Sigmoid colon (tissue), 7 donors: ENCODE data around the gene SLA2. TPM values are rescaled to one million over a fixed set of nuclear protein-coding genes. Genes with fewer than 3 reads are reported as not detected.
"Not testable (repeated sequence)": the region's sequence is repeated elsewhere in the genome, so short reads cannot be mapped to it uniquely, and the experiment has no call there.

Source experiments
- DNase-seq: peaks from one replicate; pipeline ENCODE4 v3.0.0-alpha.2; 2019
- H3K27ac ChIP-seq, 4 donors: fragments of 200-600 bp; sonication (generic); one replicate each; pipeline ENCODE4 v1.5.1; 2016 to 2019; ENCODE audit warnings: mild to moderate bottlenecking in 1 of 4
- H3K27me3 ChIP-seq, 3 donors: fragments of 200-600 bp; sonication (generic); one replicate each; pipeline ENCODE4 v1.5.1; 2019; ENCODE audit warnings: mild to moderate bottlenecking in 1 of 3
- H3K36me3 ChIP-seq, 4 donors: fragments of 200-600 bp; sonication (generic); one replicate each; pipeline ENCODE4 v1.5.1; 2016 to 2019
- H3K4me1 ChIP-seq, 4 donors: fragments of 200-600 bp; sonication (generic); one replicate each; pipeline ENCODE4 v1.5.1; 2017 to 2019
- H3K4me3 ChIP-seq, 4 donors: fragments of 200-600 bp; sonication (generic); one replicate each; pipeline ENCODE4 v1.5.1; 2017 to 2019; ENCODE audit warnings: mild to moderate bottlenecking in 2 of 4, moderate library complexity in 1 of 4
- H3K9me3 ChIP-seq, 4 donors: fragments of 200-600 bp in 3 of 4; sonication (generic) in 3 of 4; one replicate each; pipeline versions ENCODE4 v1.5.1 to v1.6.1; 2013 to 2019
- EP300 ChIP-seq, 4 donors: sonication (generic); formaldehyde crosslinking; IDR thresholded peaks; one replicate each; pipeline ENCODE4 v1.6.1; 2017; ENCODE audit warnings: antibody characterized with exemption in 4 of 4
- POLR2A ChIP-seq, 2 donors: fragments of 450-650 bp; IDR thresholded peaks; one replicate each; pipeline ENCODE4 v1.6.1; 2016; ENCODE audit warnings: antibody characterized with exemption in 2 of 2, mild to moderate bottlenecking in 2 of 2, moderate library complexity in 2 of 2
- POLR2AphosphoS5 ChIP-seq, 4 donors: sonication (generic); formaldehyde crosslinking; IDR thresholded peaks; one replicate each; pipeline ENCODE4 v1.6.1; 2017; ENCODE audit warnings: antibody characterized with exemption in 4 of 4
- WGBS, 2 donors: extraction: QIAGEN DNeasy Blood & Tissue Kit; methylation state at CpG; one replicate each; pipeline ENCODE4 v1.1.7; 2013; 5-methylcytosine and 5-hydroxymethylcytosine counted together
- intact Hi-C: fragments of 100-400 bp; cut with DNase I; formaldehyde crosslinking; loops from one replicate; pipeline ENCODE4 v1.15.1; 2023
- polyA plus RNA-seq, 3 donors: library from polyadenylated mRNA; stranded (reverse); fragments of 200-250 nt; gene quantifications; one replicate each; pipeline ENCODE4 v1.2.3, GENCODE V29; 2013
- total RNA-seq, 4 donors: library from RNA; depleted of rRNA; stranded (reverse); fragments of >200 nt; gene quantifications; one replicate each; pipeline ENCODE4 v1.1.0, GENCODE V29; 2016
- TF ChIP-seq, protein P1 (sequence below), 4 experiments: fragments of 450-650 bp in 3 of 4; fragments of 200-600 bp in 1 of 4; IDR thresholded peaks; one replicate each; pipeline ENCODE4 v1.5.1; 2016 to 2019; ENCODE audit warnings: antibody characterized with exemption in 4 of 4, mild to moderate bottlenecking in 3 of 4, moderate library complexity in 2 of 4
- donor health status: healthy with polysubstance abuse.
- donor health status: Bipolar disorder and iron deficiency.
- donor health status: healthy.

The SLA2 gene
- total and polyA plus RNA-seq, 7 donors = 0.46 to 3.4 (median 0.55) TPM; not detected in 3

DNA sequence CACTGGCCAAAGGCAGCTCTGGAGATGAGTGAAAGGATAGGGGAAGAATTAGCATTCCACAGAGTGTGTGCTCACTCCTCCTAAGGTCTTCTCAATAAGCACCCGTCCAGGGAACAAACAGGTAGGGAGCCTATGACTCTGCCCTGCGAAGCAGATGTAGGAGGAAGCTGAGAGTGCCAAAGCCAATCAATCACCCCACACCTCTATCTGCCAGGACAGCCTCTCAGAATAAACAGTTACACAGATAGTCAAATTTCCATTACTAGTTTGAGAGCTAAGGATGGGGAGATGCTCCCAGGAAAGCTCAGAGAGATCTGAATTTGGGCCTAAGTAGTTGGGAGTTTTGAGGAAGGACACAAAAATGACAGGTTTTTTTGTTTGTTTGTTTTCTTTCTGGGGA, 40.5 kb upstream of the SLA2 start:
- no peak for TF ChIP-seq EP300 (IDR thresholded peaks at IDR 0.05)
- H3K27ac ChIP-seq = no peak overlapping the region
- 90 to 95% methylated on average over 2 of the region's 2 CpGs for whole genome bisulfite sequencing, 2 donors
- peaks cover 4 to 66% (median 11%) of the 10 kb centered on the region in 4 donors for H3K36me3 ChIP-seq
- H3K27me3 ChIP-seq = no peaks in the 10 kb centered on the region
- no peak overlapping the region for H3K4me3 ChIP-seq
- no peak for DNase-seq
- no peaks in the 10 kb centered on the region for H3K9me3 ChIP-seq
- intact Hi-C loops = no loop called here
- H3K4me1 ChIP-seq = no peaks in the 10 kb centered on the region

DNA sequence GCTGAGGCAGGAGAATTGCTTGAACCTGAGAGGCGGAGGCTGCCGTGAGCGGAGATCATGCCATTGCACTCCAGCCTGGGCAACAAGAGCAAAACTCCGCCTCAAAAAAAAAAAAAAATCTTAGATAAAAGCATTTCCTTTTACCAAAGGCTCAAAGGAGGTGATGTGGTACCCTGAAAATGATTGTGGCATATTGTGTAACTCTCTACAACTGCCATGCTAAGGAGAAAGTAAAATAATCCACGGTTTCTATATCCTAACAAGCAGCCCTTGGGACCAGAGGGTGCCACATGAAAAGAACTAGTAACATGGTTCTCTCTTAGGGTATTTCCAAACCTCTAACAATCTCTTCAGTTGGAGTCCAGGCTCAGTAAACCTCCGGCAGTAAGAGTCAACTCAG, 38.8 kb upstream of the SLA2 start:
- Histone ChIP-seq H3K4me3 (no peak overlapping the region), H3K36me3 (peaks cover 4 to 83% (median 16%) of the 10 kb centered on the region in 4 donors), H3K9me3 (no peaks in the 10 kb centered on the region), H3K27me3 (no peaks in the 10 kb centered on the region), H3K4me1 (no peaks in the 10 kb centered on the region), H3K27ac (no peak overlapping the region)
- intact Hi-C loops = no loop called here
- no peak for TF ChIP-seq POLR2A (IDR thresholded peaks at IDR 0.05)
- TF ChIP-seq, protein P1, sequence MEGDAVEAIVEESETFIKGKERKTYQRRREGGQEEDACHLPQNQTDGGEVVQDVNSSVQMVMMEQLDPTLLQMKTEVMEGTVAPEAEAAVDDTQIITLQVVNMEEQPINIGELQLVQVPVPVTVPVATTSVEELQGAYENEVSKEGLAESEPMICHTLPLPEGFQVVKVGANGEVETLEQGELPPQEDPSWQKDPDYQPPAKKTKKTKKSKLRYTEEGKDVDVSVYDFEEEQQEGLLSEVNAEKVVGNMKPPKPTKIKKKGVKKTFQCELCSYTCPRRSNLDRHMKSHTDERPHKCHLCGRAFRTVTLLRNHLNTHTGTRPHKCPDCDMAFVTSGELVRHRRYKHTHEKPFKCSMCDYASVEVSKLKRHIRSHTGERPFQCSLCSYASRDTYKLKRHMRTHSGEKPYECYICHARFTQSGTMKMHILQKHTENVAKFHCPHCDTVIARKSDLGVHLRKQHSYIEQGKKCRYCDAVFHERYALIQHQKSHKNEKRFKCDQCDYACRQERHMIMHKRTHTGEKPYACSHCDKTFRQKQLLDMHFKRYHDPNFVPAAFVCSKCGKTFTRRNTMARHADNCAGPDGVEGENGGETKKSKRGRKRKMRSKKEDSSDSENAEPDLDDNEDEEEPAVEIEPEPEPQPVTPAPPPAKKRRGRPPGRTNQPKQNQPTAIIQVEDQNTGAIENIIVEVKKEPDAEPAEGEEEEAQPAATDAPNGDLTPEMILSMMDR (IDR thresholded peaks at IDR 0.05) = no peak
- TF ChIP-seq EP300 (IDR thresholded peaks at IDR 0.05) = no peak
- no peak for TF ChIP-seq POLR2AphosphoS5 (IDR thresholded peaks at IDR 0.05)
- DNase-seq = no peak
- WGBS, 2 donors = 86 to 97% methylated on average over 6 of the region's 6 CpGs

DNA sequence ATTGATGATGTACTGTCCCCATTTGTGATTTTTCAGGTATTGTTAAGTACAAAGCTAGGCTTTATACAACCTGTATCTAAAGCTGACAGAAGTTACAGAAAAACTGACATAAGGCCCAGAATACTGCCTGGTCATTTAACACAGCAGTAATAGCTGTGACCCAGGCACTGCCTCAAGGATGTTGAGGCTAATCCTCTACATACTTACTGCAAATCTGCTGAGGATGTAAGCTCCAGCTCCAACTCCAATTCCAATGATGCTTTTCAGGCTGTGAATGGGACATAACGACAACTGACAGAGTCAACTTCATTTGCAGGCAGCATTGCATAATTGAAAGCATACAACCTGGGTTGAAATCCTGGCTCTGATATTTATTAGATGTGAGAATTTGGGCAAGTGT, 36.3 kb upstream of the SLA2 start:
- H3K4me1 ChIP-seq = no peaks in the 10 kb centered on the region
- H3K4me3 ChIP-seq = no peak overlapping the region
- TF ChIP-seq POLR2AphosphoS5 (IDR thresholded peaks at IDR 0.05) (no peak), EP300 (IDR thresholded peaks at IDR 0.05) (no peak), POLR2A (IDR thresholded peaks at IDR 0.05) (no peak)
- TF ChIP-seq, protein P1 (IDR thresholded peaks at IDR 0.05) = no peak
- H3K36me3 ChIP-seq = peaks cover 12 to 95% (median 21%) of the 10 kb centered on the region in 4 donors
- no peaks in the 10 kb centered on the region for H3K9me3 ChIP-seq
- H3K27ac ChIP-seq = no peak overlapping the region
- DNase-seq = no peak
- intact Hi-C loops = no loop called here
- WGBS, 2 donors = 90 to 93% methylated on average over 1 of the region's 1 CpG
- H3K27me3 ChIP-seq = no peaks in the 10 kb centered on the region

DNA sequence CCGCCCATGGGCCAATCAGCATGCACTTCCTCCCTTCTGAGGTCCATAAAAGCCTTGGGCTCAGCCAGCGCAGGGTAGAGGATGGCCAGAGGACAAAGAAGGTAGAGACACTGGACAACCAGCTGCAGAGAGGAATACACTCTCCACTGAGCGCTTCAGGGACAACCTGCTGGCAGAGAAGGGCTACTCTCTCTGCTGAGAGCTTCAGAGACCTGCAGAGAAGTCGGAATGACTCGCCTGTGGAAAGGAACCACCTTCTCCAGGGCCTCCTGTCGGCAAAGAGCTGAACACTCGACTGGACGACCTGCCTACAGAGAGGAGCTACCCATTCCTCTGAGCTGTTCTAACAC, 31.4 kb upstream of the SLA2 start:
- 96 to 98% methylated on average over 8 of the region's 8 CpGs for WGBS, 2 donors
- peaks cover 7 to 59% (median 19%) of the 10 kb centered on the region in 4 donors for H3K36me3 ChIP-seq
- intact Hi-C loops = no loop called here

DNA sequence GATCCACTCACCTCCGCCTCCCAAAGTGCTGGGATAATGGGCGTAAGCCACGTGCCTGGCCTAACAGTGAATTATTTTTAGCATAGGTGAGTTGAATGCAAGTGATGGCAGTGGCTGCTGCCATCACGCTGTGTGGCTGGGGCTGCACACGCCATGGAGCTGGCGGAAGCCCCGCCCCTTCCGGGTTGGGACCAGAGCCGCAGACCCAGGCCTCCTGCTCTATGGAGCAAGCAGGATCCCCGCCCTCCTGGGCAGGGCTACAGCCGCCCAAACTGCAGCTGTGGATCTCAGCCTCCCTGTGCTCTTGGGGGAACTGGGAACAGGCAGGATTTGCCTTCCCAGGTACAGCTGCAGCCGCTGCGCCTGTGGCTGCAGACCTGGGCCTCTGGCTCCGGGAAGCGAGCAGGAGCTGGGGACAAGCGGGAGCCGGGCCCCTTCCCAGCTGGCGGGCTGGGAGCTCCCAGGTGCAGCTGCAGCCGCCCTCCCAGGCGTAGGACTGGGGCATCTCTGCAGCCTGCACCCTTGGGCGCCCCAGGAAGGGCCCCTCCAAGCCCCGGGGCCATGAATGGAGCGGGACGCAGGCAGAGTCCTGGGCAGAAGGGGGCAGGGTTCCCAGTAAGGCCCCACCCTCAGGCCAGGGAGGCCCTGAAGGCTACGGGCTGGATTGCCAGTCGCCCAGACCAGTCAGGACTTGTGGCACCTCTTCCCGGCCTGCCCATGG, 30.9 kb upstream of the SLA2 start:
- Histone ChIP-seq H3K36me3 (peaks cover 4 to 55% (median 19%) of the 10 kb centered on the region in 4 donors), H3K27me3 (no peaks in the 10 kb centered on the region), H3K4me1 (no peaks in the 10 kb centered on the region), H3K9me3 (no peaks in the 10 kb centered on the region), H3K4me3 (no peak overlapping the region), H3K27ac (no peak overlapping the region)
- WGBS, 2 donors = 96 to 97% methylated on average over 27 of the region's 27 CpGs
- TF ChIP-seq EP300 (IDR thresholded peaks at IDR 0.05) (no peak), POLR2A (IDR thresholded peaks at IDR 0.05) (no peak), POLR2AphosphoS5 (IDR thresholded peaks at IDR 0.05) (no peak)
- TF ChIP-seq, protein P1 (IDR thresholded peaks at IDR 0.05) = no peak
- intact Hi-C loops = no loop called here
- no peak for DNase-seq

More for the DNA sequence above, 31.4 kb upstream of the SLA2 start:
- no peaks in the 10 kb centered on the region for H3K4me1 ChIP-seq
- H3K27me3 ChIP-seq = no peaks in the 10 kb centered on the region
- H3K4me3 ChIP-seq = no peak overlapping the region
- H3K27ac ChIP-seq = no peak overlapping the region
- no peaks in the 10 kb centered on the region for H3K9me3 ChIP-seq
- TF ChIP-seq POLR2A (IDR thresholded peaks at IDR 0.05) = no peak
- no peak for TF ChIP-seq POLR2AphosphoS5 (IDR thresholded peaks at IDR 0.05)
- TF ChIP-seq EP300 (IDR thresholded peaks at IDR 0.05) = no peak
- TF ChIP-seq, protein P1 (IDR thresholded peaks at IDR 0.05) = no peak
- DNase-seq = no peak

DNA sequence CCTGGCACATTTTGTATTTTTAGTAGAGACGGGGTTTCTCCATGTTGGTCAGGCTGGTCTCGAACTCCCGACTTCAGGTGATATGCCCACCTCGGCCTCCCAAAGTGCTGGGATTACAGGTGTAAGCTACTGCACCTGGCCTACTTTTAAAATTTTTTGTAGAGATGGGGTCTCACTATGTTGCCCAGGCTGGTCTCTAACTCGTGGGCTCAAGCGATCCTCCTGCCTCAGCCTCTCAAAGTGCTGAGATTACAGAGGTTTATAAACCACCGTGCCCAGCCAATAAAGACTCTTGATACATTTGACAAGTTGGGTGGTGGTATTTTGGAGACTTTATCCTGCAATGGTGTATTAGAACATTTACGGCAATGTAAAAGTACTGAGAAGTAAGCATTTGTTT, 29.5 kb upstream of the SLA2 start:
- H3K36me3 ChIP-seq = peaks cover 6 to 50% (median 23%) of the 10 kb centered on the region in 4 donors
- WGBS, 2 donors = 97 to 98% methylated on average over 8 of the region's 8 CpGs
- not testable (repeated sequence) for H3K4me1 ChIP-seq

More for the DNA sequence above, 29.5 kb upstream of the SLA2 start:
- intact Hi-C loops, H3K4me3 ChIP-seq, H3K27me3 ChIP-seq, H3K27ac ChIP-seq, H3K9me3 ChIP-seq, DNase-seq: not testable (repeated sequence)
